ENCODE data around the gene ANKRD11. TPM values are rescaled to one million over a fixed set of nuclear protein-coding genes. Genes with fewer than 3 reads are reported as not detected.

Gene ANKRD11
- total RNA-seq, 1 experiment from 2014 or later: 266 TPM

- peaks cover 100% of the 10 kb centered on the region for H3K79me2 ChIP-seq (ENCODE audit: insufficient read depth, low read length)
- RAD21 ChIA-PET (ENCODE audit: low non-redundant PET in 1 of 2, low total read pairs in 2 of 2, uncharacterized antibody in 2 of 2, unreplicated experiment in 2 of 2): no interaction called here
- peaks cover 0 to 42% of the 10 kb centered on the region in 2 experiments; a peak in 2 of 4 replicates for H3K4me1 ChIP-seq (ENCODE audit: control insufficient read depth in 1 of 2, insufficient read depth in 2 of 2, low read length in 2 of 2)
- no peaks in the 10 kb centered on the region for H3K27me3 ChIP-seq (ENCODE audit: insufficient read depth, low read length)
- CTCF ChIA-PET: no interaction called here
- no peaks in the 10 kb centered on the region for H3K9me3 ChIP-seq (ENCODE audit: control insufficient read depth in 1 of 2, insufficient read depth in 1 of 2, low read depth in 1 of 2, low read length in 2 of 2)
- H3K4me2 ChIP-seq (ENCODE audit: low read length): no peak overlapping the region
- H3K36me3 ChIP-seq (ENCODE audit: control insufficient read depth in 1 of 2, insufficient read depth in 2 of 2, low read length in 2 of 2): no peaks in the 10 kb centered on the region
- no peak overlapping the region for H3K4me3 ChIP-seq (replicated peaks in 1 of 2; ENCODE audit: low read depth in 1 of 2, low read length in 2 of 2)
- H4K20me1 ChIP-seq (ENCODE audit: insufficient read depth): peaks cover 37% of the 10 kb centered on the region; the same call in 1 of the 2 replicates
- H2AFZ ChIP-seq (ENCODE audit: low read depth, low read length, poor library complexity, severe bottlenecking): no peak overlapping the region
- DNase-seq (ENCODE audit: low read depth, low spot score): no peak
- H3K9ac ChIP-seq (ENCODE audit: low read length): no peak overlapping the region
- no peak overlapping the region for H3K27ac ChIP-seq (ENCODE audit: low read depth, low read length)
- BruUV-seq (replicated peaks): no TSS peak
- H3K9me2 ChIP-seq (ENCODE audit: insufficient read depth): no peaks in the 10 kb centered on the region
- POLR2A ChIA-PET: no interaction called here
- no peak for TF ChIP-seq JUND (IDR thresholded peaks at IDR 0.05)
- TF ChIP-seq ZBTB33 (IDR thresholded peaks at IDR 0.05; ENCODE audit: extremely low read depth, insufficient replicate concordance, low read length): no peak
- no peak for TF ChIP-seq FOSL1 (IDR thresholded peaks at IDR 0.05; ENCODE audit: low read depth)
- TF ChIP-seq POLR2A (IDR thresholded peaks at IDR 0.05; ENCODE audit: borderline replicate concordance, extremely low read depth, insufficient read depth, insufficient read length): no peak
- TF ChIP-seq TCF7L2 (IDR thresholded peaks at IDR 0.05; ENCODE audit: borderline replicate concordance, extremely low read depth, insufficient read depth, insufficient read length): no peak
- no peak for TF ChIP-seq ZFX (IDR thresholded peaks at IDR 0.05)
- no peak for TF ChIP-seq RAD21 (IDR thresholded peaks at IDR 0.05; ENCODE audit: low read depth)
- no peak for ATAC-seq
- intact Hi-C loops (cut with micrococcal nuclease): no loop called here
Observed at GRCh38 chr16:89351645-89352044, 138.7 kb downstream of the ANKRD11 start.

GRCh38 chr16:89350701-89351380 is 139.5 kb downstream of the ANKRD11 start:
- CTCF ChIA-PET: no interaction called here
- TF ChIP-seq ELF1 (IDR thresholded peaks at IDR 0.05; ENCODE audit: borderline replicate concordance, low read depth) (no peak), SIN3A (IDR thresholded peaks at IDR 0.05; ENCODE audit: low read depth) (no peak; the same call in 1 of the 2 replicates), POLR2AphosphoS5 (IDR thresholded peaks at IDR 0.05; ENCODE audit: low read depth, low read length) (no peak), FOSL1 (IDR thresholded peaks at IDR 0.05; ENCODE audit: low read depth) (no peak), REST (IDR thresholded peaks at IDR 0.05; ENCODE audit: low read depth) (no peak), YY1 (IDR thresholded peaks at IDR 0.05; ENCODE audit: extremely low read depth, insufficient replicate concordance, low read depth, low read length) (no peak), RAD21 (IDR thresholded peaks at IDR 0.05; ENCODE audit: low read depth) (no peak), ZNF274 (IDR thresholded peaks at IDR 0.05; ENCODE audit: low read depth, low read length) (no peak), MAX (IDR thresholded peaks at IDR 0.05) (no peak), EZH2 (IDR thresholded peaks at IDR 0.05) (no peak)

More at GRCh38 chr16:89350701-89351380, 139.5 kb downstream of the ANKRD11 start:
- no peaks in the 10 kb centered on the region for H3K36me3 ChIP-seq (ENCODE audit: control insufficient read depth in 1 of 2, insufficient read depth in 2 of 2, low read length in 2 of 2)
- intact Hi-C loops (cut with micrococcal nuclease): no loop called here
- no peak overlapping the region for H3K4me3 ChIP-seq (replicated peaks in 1 of 2; ENCODE audit: low read depth in 1 of 2, low read length in 2 of 2)
- no peak overlapping the region for H2AFZ ChIP-seq (ENCODE audit: low read depth, low read length, poor library complexity, severe bottlenecking)
- ChIA-PET RAD21 (ENCODE audit: low non-redundant PET in 1 of 2, low total read pairs in 2 of 2, uncharacterized antibody in 2 of 2, unreplicated experiment in 2 of 2) (no interaction called here), POLR2A (no interaction called here)
- peaks cover 7 to 50% of the 10 kb centered on the region in 2 experiments; a peak in 3 of 4 replicates for H3K4me1 ChIP-seq (ENCODE audit: control insufficient read depth in 1 of 2, insufficient read depth in 2 of 2, low read length in 2 of 2)
- no peak for DNase-seq (ENCODE audit: low read depth, low spot score)
- no TSS peak for BruUV-seq (replicated peaks)
- no peak overlapping the region for H3K27ac ChIP-seq (ENCODE audit: low read depth, low read length)
- no peak overlapping the region for H3K4me2 ChIP-seq (ENCODE audit: low read length)
- H3K79me2 ChIP-seq (ENCODE audit: insufficient read depth, low read length): peaks cover 100% of the 10 kb centered on the region
- H4K20me1 ChIP-seq (ENCODE audit: insufficient read depth): peaks cover 40% of the 10 kb centered on the region; the same call in 1 of the 2 replicates
- H3K27me3 ChIP-seq (ENCODE audit: insufficient read depth, low read length): no peaks in the 10 kb centered on the region
- H3K9ac ChIP-seq (ENCODE audit: low read length): no peak overlapping the region
- H3K9me3 ChIP-seq (ENCODE audit: control insufficient read depth in 1 of 2, insufficient read depth in 1 of 2, low read depth in 1 of 2, low read length in 2 of 2): no peaks in the 10 kb centered on the region
- no peaks in the 10 kb centered on the region for H3K9me2 ChIP-seq (ENCODE audit: insufficient read depth)
- no peak; the same call in 1 of the 2 replicates for ATAC-seq

All from HCT116 (cell line).